HepG2 (cell line): ENCODE measurements around the gene KIF26B. TPM values are rescaled to one million over a fixed set of nuclear protein-coding genes. Genes with fewer than 3 reads are reported as not detected.

ENCODE experiments used
- ATAC-seq: fragments of 200-7000 bp; cut with Tn5 transposase; 3 replicates; pipeline ENCODE4 v1.9.1; 2020; ENCODE audit warnings: mild to moderate bottlenecking, moderate library complexity
- BruUV-seq: library from RNA; stranded (reverse); fragments of 400-500 nt; replicated peaks from 2 replicates; lab custom pipeline; 2021; lab: Mats Ljungman, UMichigan
- CTCF ChIA-PET: fragments of 300-600 bp; formaldehyde crosslinking; extraction: SDS; loops from one replicate; lab custom pipeline; 2021; ENCODE audit warnings: low total read pairs, inconsistent platforms, low intra/inter-chr PET ratio; lab: Yijun Ruan, JAX
- POLR2A ChIA-PET: fragments of 350-600 bp; sonication (Branson Sonifier 250); formaldehyde crosslinking; loops from one replicate; lab custom pipeline; 2020; ENCODE audit warnings: antibody characterized with exemption, inconsistent platforms; lab: Yijun Ruan, JAX
- DNase-seq: peaks from one replicate; pipeline ENCODE4 v3.0.0-alpha.2; 2015; ENCODE audit warnings: low spot score
- FAIRE-seq: peaks from 3 replicates; lab custom pipeline; 2011; peaks lifted over from hg19 to GRCh38; lab: Jason Lieb, UNC
- H2AFZ ChIP-seq: one replicate; pipeline ENCODE4 v1.6.1; 2011; ENCODE audit warnings: low read length, inconsistent platforms
- H3K27ac ChIP-seq: fragments of 300-600 bp; 3 replicates; pipeline ENCODE4 v1.8.0; 2011; ENCODE audit warnings: mixed run types, mild to moderate bottlenecking, mixed read lengths, low read length, inconsistent platforms; ENCODE audit not compliant: insufficient read depth; ENCODE audit errors: extremely low read length
- H3K27me3 ChIP-seq, 2 experiments: fragments of 200-600 bp in 1 of 2; 2 replicates in 1 of 2; 3 replicates in 1 of 2; pipeline versions ENCODE4 v1.6.0 to v1.8.0; 2011; ENCODE audit warnings: low read length in 2 of 2, mild to moderate bottlenecking in 2 of 2, moderate library complexity in 2 of 2, inconsistent platforms in 1 of 2; ENCODE audit not compliant: insufficient read depth in 2 of 2, control insufficient read depth in 1 of 2
- H3K36me3 ChIP-seq, 2 experiments: fragments of 200-600 bp in 1 of 2; replicated peaks in 1 of 2; 2 replicates in 1 of 2; 3 replicates in 1 of 2; pipeline versions ENCODE4 v1.5.1 to v1.8.0; 2011; ENCODE audit warnings: low read length in 2 of 2, inconsistent platforms in 1 of 2; ENCODE audit not compliant: insufficient read depth in 2 of 2, control insufficient read depth in 1 of 2
- H3K4me1 ChIP-seq: 2 replicates; pipeline ENCODE4 v1.5.1; 2012; ENCODE audit warnings: low read length, inconsistent platforms; ENCODE audit not compliant: insufficient read depth
- H3K4me2 ChIP-seq: 2 replicates; pipeline ENCODE4 v1.6.0; 2011; ENCODE audit warnings: low read depth, low read length, inconsistent platforms
- H3K4me3 ChIP-seq, 3 experiments: fragments of 200-600 bp in 1 of 3; sonication (generic), shearing (Covaris generic) in 1 of 3; replicated peaks in 1 of 3; 2 replicates each; pipeline ENCODE4 v1.5.1; 2011 to 2016; ENCODE audit warnings: low read length in 3 of 3, inconsistent platforms in 2 of 3, low read depth in 2 of 3, mild to moderate bottlenecking in 2 of 3, control low read depth in 1 of 3, mixed read lengths in 1 of 3; ENCODE audit not compliant: insufficient read depth in 1 of 3
- H3K79me2 ChIP-seq: one replicate; pipeline ENCODE4 v1.6.1; 2011; ENCODE audit warnings: low read length, inconsistent platforms; ENCODE audit not compliant: insufficient read depth
- H3K9ac ChIP-seq: 2 replicates; pipeline ENCODE4 v1.6.0; 2011; ENCODE audit warnings: mild to moderate bottlenecking, low read depth, low read length, inconsistent platforms; ENCODE audit not compliant: insufficient read depth
- H3K9me3 ChIP-seq: 2 replicates; pipeline ENCODE4 v1.5.1; 2012; ENCODE audit warnings: mild to moderate bottlenecking, low read length
- H4K20me1 ChIP-seq: 2 replicates; pipeline ENCODE4 v1.6.0; 2011; ENCODE audit warnings: inconsistent platforms, mild to moderate bottlenecking, low read length, moderate library complexity; ENCODE audit not compliant: insufficient read depth
- AFF4 ChIP-seq: sonication (generic); formaldehyde crosslinking; IDR thresholded peaks from 2 replicates; pipeline ENCODE4 v1.4.0; 2020; ENCODE audit warnings: missing genetic modification reagents
- ATF1 ChIP-seq: IDR thresholded peaks from 2 replicates; pipeline ENCODE4 v1.6.1; 2016; ENCODE audit warnings: mild to moderate bottlenecking, control low read depth
- CBX1 ChIP-seq: IDR thresholded peaks from one replicate; pipeline ENCODE4 v1.6.1; 2016; ENCODE audit warnings: antibody characterized with exemption, low read depth
- EEA1 ChIP-seq: sonication (generic); formaldehyde crosslinking; IDR thresholded peaks from 2 replicates; pipeline ENCODE4 v1.5.1; 2020; ENCODE audit warnings: mild to moderate bottlenecking, missing genetic modification reagents, borderline replicate concordance
- MATR3 ChIP-seq: sonication (generic); formaldehyde crosslinking; IDR thresholded peaks from 2 replicates; pipeline ENCODE4 v1.4.0; 2020; ENCODE audit warnings: missing genetic modification reagents
- MED13 ChIP-seq: sonication (generic); formaldehyde crosslinking; IDR thresholded peaks from 2 replicates; pipeline ENCODE4 v1.5.0; 2020; ENCODE audit warnings: missing genetic modification reagents
- MIER2 ChIP-seq: IDR thresholded peaks from 2 replicates; pipeline ENCODE4 v1.6.1; 2016; ENCODE audit warnings: missing biosample characterization, missing genetic modification reagents
- MLLT10 ChIP-seq: sonication (generic); formaldehyde crosslinking; IDR thresholded peaks from 2 replicates; pipeline ENCODE4 v1.4.0; 2020; ENCODE audit warnings: missing genetic modification reagents
- MTERF4 ChIP-seq: sonication (generic); formaldehyde crosslinking; IDR thresholded peaks from 2 replicates; pipeline ENCODE4 v1.8.0; 2023; ENCODE audit warnings: mild to moderate bottlenecking, missing genetic modification reagents
- MTF1 ChIP-seq: sonication (generic); formaldehyde crosslinking; IDR thresholded peaks from 2 replicates; pipeline ENCODE4 v1.5.0; 2020; ENCODE audit warnings: missing genetic modification reagents
- POGZ ChIP-seq: sonication (generic); formaldehyde crosslinking; IDR thresholded peaks from 2 replicates; pipeline ENCODE4 v1.4.0; 2020; ENCODE audit warnings: mild to moderate bottlenecking, missing genetic modification reagents
- TCF7 ChIP-seq: sonication (generic); IDR thresholded peaks from 2 replicates; pipeline ENCODE4 v1.6.1; 2016; ENCODE audit warnings: antibody characterized with exemption, low read depth
- ZBTB49 ChIP-seq: sonication (generic); formaldehyde crosslinking; IDR thresholded peaks from 2 replicates; pipeline ENCODE4 v1.4.0; 2020; ENCODE audit warnings: missing genetic modification reagents, borderline replicate concordance
- ZFP90 ChIP-seq: sonication (generic); formaldehyde crosslinking; IDR thresholded peaks from 2 replicates; pipeline ENCODE4 v1.8.0; 2022; ENCODE audit warnings: missing genetic modification reagents, mild to moderate bottlenecking, inconsistent platforms, borderline replicate concordance
- ZNF251 ChIP-seq: sonication (generic); formaldehyde crosslinking; IDR thresholded peaks from 2 replicates; pipeline ENCODE4 v1.9.0; 2021; ENCODE audit warnings: mild to moderate bottlenecking, missing genetic modification reagents
- ZNF570 ChIP-seq: sonication (generic); formaldehyde crosslinking; IDR thresholded peaks from 2 replicates; pipeline ENCODE4 v1.4.0; 2020; ENCODE audit warnings: mild to moderate bottlenecking, missing genetic modification reagents, borderline replicate concordance
- ZNF746 ChIP-seq: sonication (generic); formaldehyde crosslinking; IDR thresholded peaks from 2 replicates; pipeline ENCODE4 v1.8.0; 2022; ENCODE audit warnings: mild to moderate bottlenecking, missing genetic modification reagents
- ZNF850 ChIP-seq: sonication (generic); formaldehyde crosslinking; conservative IDR thresholded peaks from 2 replicates; pipeline ENCODE4 v1.9.0; 2021; ENCODE audit warnings: mild to moderate bottlenecking, missing genetic modification reagents
- WGBS: methylation state at CpG from one replicate; pipeline ENCODE4 v1.1.6; 2017; ENCODE audit warnings: low lambda C conversion rate; 5-methylcytosine and 5-hydroxymethylcytosine counted together
- in situ Hi-C: cut with HindIII; loops from 2 replicates; pipeline ENCODE4 v1.10.0; 2017; ENCODE audit warnings: low pct_unique_long_range_greater_than_20kb; ENCODE audit not compliant: extremely low pct_ligation_motif_present
- intact Hi-C: fragments of 100-400 bp; cut with micrococcal nuclease; formaldehyde crosslinking; loops from one replicate; pipeline ENCODE4 v1.10.0; 2022; ENCODE audit not compliant: unreplicated experiment
- polyA plus RNA-seq, 8 experiments: library from polyadenylated mRNA; depleted of rRNA in 3 of 8; stranded (reverse) in 7 of 8; unstranded in 1 of 8; fragments of >200 nt; fragmentation: Illumina TruSeq in 4 of 8; extraction: Trizol in 4 of 8; gene quantifications; 2 replicates each; pipeline versions ENCODE4 v1.2.1 to v1.2.3, GENCODE V29; 2011 to 2016; ENCODE audit warnings: low read depth in 4 of 8, missing spikeins in 1 of 8, mixed read lengths in 1 of 8; ENCODE audit not compliant: insufficient read depth in 1 of 8
- total RNA-seq, 5 experiments: library from RNA; depleted of rRNA; stranded (reverse); fragments of >200 nt; fragmentation: Illumina TruSeq; extraction: Trizol; gene quantifications; 2 replicates each; pipeline ENCODE4 v1.2.3, GENCODE V29; 2016; ENCODE audit warnings: low read depth in 1 of 5
- TF ChIP-seq, protein P1 (sequence below): IDR thresholded peaks from 2 replicates; pipeline ENCODE4 v1.6.1; 2012; ENCODE audit warnings: inconsistent platforms

The KIF26B gene
- total and polyA plus RNA-seq, 2 of the 13 experiments (the other 11 are each of a cell fraction or from before 2014, with no cell fraction given) = 0.08 to 0.09 TPM

GRCh38 chr1:245609354-245610150, 454.8 kb downstream of the KIF26B start:
- no TSS peak for BruUV-seq
- H2AFZ ChIP-seq = no peak overlapping the region
- H3K9me3 ChIP-seq = no peaks in the 10 kb centered on the region
- H3K4me2 ChIP-seq = no peak overlapping the region
- H3K4me3 ChIP-seq = no peak overlapping the region
- WGBS = 81% methylated on average over 14 of the region's 25 CpGs
- intact Hi-C loops (no loop called here), in situ Hi-C loops (no loop called here)
- no peak overlapping the region for H3K9ac ChIP-seq
- FAIRE-seq (no peak), ATAC-seq (no peak), DNase-seq (no peak)
- H3K4me1 ChIP-seq = peaks cover 21% of the 10 kb centered on the region
- TF ChIP-seq AFF4 (CRISPR knock-in tag) (no peak), ZNF850 (CRISPR knock-in tag) (no peak), TCF7 (no peak), ZNF570 (CRISPR knock-in tag) (no peak), ZBTB49 (CRISPR knock-in tag) (no peak), MTF1 (CRISPR knock-in tag) (no peak), MIER2 (CRISPR knock-in tag) (no peak), ZNF251 (CRISPR knock-in tag) (no peak), CBX1 (no peak), POGZ (no peak), MED13 (CRISPR knock-in tag) (no peak), ZNF746 (no peak), ATF1 (CRISPR knock-in tag) (no peak), EEA1 (CRISPR knock-in tag) (no peak), MTERF4 (CRISPR knock-in tag) (no peak), MLLT10 (CRISPR knock-in tag) (no peak), MATR3 (CRISPR knock-in tag) (no peak), ZFP90 (CRISPR knock-in tag) (no peak)
- TF ChIP-seq, protein P1, sequence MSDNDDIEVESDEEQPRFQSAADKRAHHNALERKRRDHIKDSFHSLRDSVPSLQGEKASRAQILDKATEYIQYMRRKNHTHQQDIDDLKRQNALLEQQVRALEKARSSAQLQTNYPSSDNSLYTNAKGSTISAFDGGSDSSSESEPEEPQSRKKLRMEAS = no peak
- no peaks in the 10 kb centered on the region for H3K36me3 ChIP-seq
- CTCF ChIA-PET = no interaction called here
- H3K79me2 ChIP-seq = no peaks in the 10 kb centered on the region
- no peaks in the 10 kb centered on the region for H4K20me1 ChIP-seq
- no peaks in the 10 kb centered on the region; a peak in 1 of 5 replicates for H3K27me3 ChIP-seq
- H3K27ac ChIP-seq = no peak overlapping the region
- POLR2A ChIA-PET = no interaction called here
